ENCODE measurements around the gene GAB1. TPM values are rescaled to one million over a fixed set of nuclear protein-coding genes. Genes with fewer than 3 reads are reported as not detected.

GAB1 gene
- 10.6 TPM for polyA plus RNA-seq (2013, experiment 1 of 2)
- polyA plus RNA-seq (2013, experiment 2 of 2): 11.9 TPM

DNA sequence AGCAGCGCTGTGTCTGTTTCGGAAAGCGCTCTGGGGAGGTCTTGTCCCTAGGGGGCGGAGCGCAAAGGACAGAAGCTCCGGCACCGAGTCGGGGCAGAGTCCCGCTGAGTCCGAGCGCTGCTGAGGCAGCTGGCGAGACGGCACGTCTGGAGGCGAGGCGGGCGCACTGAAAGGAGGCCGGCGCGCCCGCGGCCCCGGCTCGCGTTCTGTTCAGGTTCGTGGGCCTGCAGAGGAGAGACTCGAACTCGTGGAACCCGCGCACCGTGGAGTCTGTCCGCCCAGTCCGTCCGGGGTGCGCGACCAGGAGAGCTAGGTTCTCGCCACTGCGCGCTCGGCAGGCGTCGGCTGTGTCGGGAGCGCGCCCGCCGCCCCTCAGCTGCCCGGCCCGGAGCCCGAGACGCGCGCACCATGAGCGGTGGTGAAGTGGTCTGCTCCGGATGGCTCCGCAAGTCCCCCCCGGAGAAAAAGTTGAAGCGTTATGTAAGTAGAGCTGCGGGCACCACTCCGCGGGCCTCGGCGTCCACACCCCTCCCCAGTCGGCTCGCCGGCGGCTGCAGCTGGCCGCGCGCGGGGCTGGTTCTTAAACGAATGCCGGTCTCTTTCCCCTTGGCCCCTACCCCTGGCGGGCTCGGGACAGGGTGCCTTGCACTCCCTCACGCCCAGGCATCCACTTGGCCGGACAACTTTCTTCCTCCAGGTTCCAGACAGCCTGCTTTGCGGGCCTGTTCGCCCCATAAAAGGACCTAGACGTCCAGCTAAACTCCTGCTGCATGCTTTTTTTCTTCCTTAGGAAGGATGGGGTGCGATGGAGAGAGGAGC lies at the start of gene GAB1:
TSS of gene GAB1 (plus strand) at position 96 of the 819 bp plus-strand sequence. CDS start at position 409, 313 bp downstream.
- Histone ChIP-seq H3K4me3 (ENCODE audit: low read length) (peak within 1 kb of the TSS; percentile 70), H3K36me3 (ENCODE audit: control insufficient read depth, insufficient read depth, low read length) (no peaks in the 10 kb centered on the region), H2BK15ac (replicated peaks; ENCODE audit: low read depth) (no peak within 1 kb of the TSS), H3K27me3 (ENCODE audit: insufficient read depth, low read length, poor library complexity) (no peaks in the 10 kb centered on the region), H3K56ac (ENCODE audit: low read length) (peak within 1 kb of the TSS; percentile 95), H3K4me1 (ENCODE audit: control insufficient read depth, low read depth, low read length) (no peaks in the 10 kb centered on the region), H3K9ac (ENCODE audit: low read length) (peak within 1 kb of the TSS; percentile 83), H3K79me2 (ENCODE audit: control insufficient read depth, insufficient read depth, low read length) (no peaks in the 10 kb centered on the region), H3K79me1 (ENCODE audit: low read length) (no peaks in the 10 kb centered on the region), H3K23ac (ENCODE audit: low read length) (peak within 1 kb of the TSS; percentile 97), H3K4ac (ENCODE audit: low read depth, low read length) (peak within 1 kb of the TSS; percentile 96), H4K5ac (ENCODE audit: low read length) (no peak within 1 kb of the TSS), H3K4me2 (ENCODE audit: low read length) (peak within 1 kb of the TSS; percentile 71), H2AK5ac (ENCODE audit: low read length) (no peak within 1 kb of the TSS), H2BK120ac (ENCODE audit: low read depth, low read length) (peak within 1 kb of the TSS; percentile 37), H3K27ac (ENCODE audit: low read depth, low read length) (peak within 1 kb of the TSS; percentile 97), H4K8ac (ENCODE audit: low read depth, low read length) (no peak within 1 kb of the TSS), H2BK5ac (ENCODE audit: low read length) (no peak within 1 kb of the TSS), H3K18ac (ENCODE audit: low read length) (peak within 1 kb of the TSS; percentile 94)
- peak; percentile 95 for DNase-seq
- no CpG with 5 or more reads among the region's 81 CpGs for WGBS (ENCODE audit: extremely low coverage, insufficient coverage, low lambda C conversion rate)

DNA sequence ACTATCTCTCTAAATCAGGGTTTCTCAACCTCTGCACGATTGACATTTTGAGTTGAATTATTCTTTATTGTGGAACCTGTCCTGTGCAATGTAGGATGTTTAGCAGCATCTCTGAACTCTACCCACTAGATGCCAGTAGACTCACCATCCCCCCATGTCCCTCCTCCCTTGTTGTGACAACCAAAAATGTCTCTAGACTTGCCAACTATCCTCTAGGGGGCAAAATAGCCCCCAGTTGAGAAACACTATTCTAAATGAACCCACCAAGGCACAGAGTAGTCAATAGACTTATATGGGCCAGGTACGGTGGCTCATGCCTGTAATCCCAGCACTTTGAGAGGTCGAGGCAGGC lies 49.1 kb upstream of the GAB1 start:
- Histone ChIP-seq H3K79me2 (ENCODE audit: control insufficient read depth, insufficient read depth, low read length) (no peaks in the 10 kb centered on the region), H3K23ac (ENCODE audit: low read length) (no peak overlapping the region), H2AK5ac (ENCODE audit: low read length) (no peak overlapping the region), H3K4me1 (ENCODE audit: control insufficient read depth, low read depth, low read length) (no peaks in the 10 kb centered on the region), H4K8ac (ENCODE audit: low read depth, low read length) (no peak overlapping the region), H4K5ac (ENCODE audit: low read length) (no peak overlapping the region), H3K79me1 (ENCODE audit: low read length) (no peaks in the 10 kb centered on the region), H3K4me3 (ENCODE audit: low read length) (no peak overlapping the region), H3K4ac (ENCODE audit: low read depth, low read length) (no peak overlapping the region), H2BK120ac (ENCODE audit: low read depth, low read length) (no peak overlapping the region), H3K27me3 (ENCODE audit: insufficient read depth, low read length, poor library complexity) (no peaks in the 10 kb centered on the region), H2BK5ac (ENCODE audit: low read length) (no peak overlapping the region), H3K36me3 (ENCODE audit: control insufficient read depth, insufficient read depth, low read length) (no peaks in the 10 kb centered on the region), H3K18ac (ENCODE audit: low read length) (no peak overlapping the region), H3K27ac (ENCODE audit: low read depth, low read length) (no peak overlapping the region), H3K4me2 (ENCODE audit: low read length) (no peak overlapping the region), H3K9ac (ENCODE audit: low read length) (no peak overlapping the region), H3K56ac (ENCODE audit: low read length) (no peak overlapping the region), H2BK15ac (replicated peaks; ENCODE audit: low read depth) (no peak overlapping the region)
- DNase-seq: peak; percentile 72
- WGBS (ENCODE audit: extremely low coverage, insufficient coverage, low lambda C conversion rate): no CpG with 5 or more reads among the region's 3 CpGs

DNA sequence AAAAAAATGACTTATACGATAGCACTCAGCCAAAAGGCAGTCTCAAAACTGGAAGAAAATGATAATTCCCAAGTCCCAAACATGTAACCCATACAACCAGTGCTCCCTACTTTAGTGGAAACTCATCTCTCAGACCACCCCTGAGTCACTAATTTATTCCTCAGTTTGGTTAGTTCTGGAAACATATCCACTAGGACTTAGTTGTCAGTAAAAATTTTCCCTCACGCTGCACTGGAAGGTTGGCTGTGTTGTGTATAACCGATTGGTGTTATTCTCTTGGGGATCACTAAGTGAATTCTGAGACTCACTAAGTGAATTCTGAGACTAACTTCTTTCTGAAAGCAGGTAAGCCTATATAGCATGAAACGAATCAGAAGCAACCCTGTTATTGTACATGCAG lies 48.5 kb upstream of the GAB1 start:
- no peak for DNase-seq
- H3K36me3 ChIP-seq (ENCODE audit: control insufficient read depth, insufficient read depth, low read length): no peaks in the 10 kb centered on the region
- H3K79me1 ChIP-seq (ENCODE audit: low read length): no peaks in the 10 kb centered on the region
- H4K8ac ChIP-seq (ENCODE audit: low read depth, low read length): no peak overlapping the region
- no peak overlapping the region for H3K23ac ChIP-seq (ENCODE audit: low read length)
- no peak overlapping the region for H2BK5ac ChIP-seq (ENCODE audit: low read length)
- H3K27me3 ChIP-seq (ENCODE audit: insufficient read depth, low read length, poor library complexity): no peaks in the 10 kb centered on the region
- H3K4me3 ChIP-seq (ENCODE audit: low read length): no peak overlapping the region
- H3K27ac ChIP-seq (ENCODE audit: low read depth, low read length): no peak overlapping the region
- no peak overlapping the region for H2AK5ac ChIP-seq (ENCODE audit: low read length)
- no CpG with 5 or more reads among the region's 4 CpGs for WGBS (ENCODE audit: extremely low coverage, insufficient coverage, low lambda C conversion rate)
- H2BK15ac ChIP-seq (replicated peaks; ENCODE audit: low read depth): no peak overlapping the region
- no peaks in the 10 kb centered on the region for H3K4me1 ChIP-seq (ENCODE audit: control insufficient read depth, low read depth, low read length)
- H3K4ac ChIP-seq (ENCODE audit: low read depth, low read length): no peak overlapping the region
- H2BK120ac ChIP-seq (ENCODE audit: low read depth, low read length): no peak overlapping the region
- no peak overlapping the region for H3K56ac ChIP-seq (ENCODE audit: low read length)
- H3K4me2 ChIP-seq (ENCODE audit: low read length): no peak overlapping the region
- H3K79me2 ChIP-seq (ENCODE audit: control insufficient read depth, insufficient read depth, low read length): no peaks in the 10 kb centered on the region
- no peak overlapping the region for H3K18ac ChIP-seq (ENCODE audit: low read length)
- no peak overlapping the region for H4K5ac ChIP-seq (ENCODE audit: low read length)
- H3K9ac ChIP-seq (ENCODE audit: low read length): no peak overlapping the region

DNA sequence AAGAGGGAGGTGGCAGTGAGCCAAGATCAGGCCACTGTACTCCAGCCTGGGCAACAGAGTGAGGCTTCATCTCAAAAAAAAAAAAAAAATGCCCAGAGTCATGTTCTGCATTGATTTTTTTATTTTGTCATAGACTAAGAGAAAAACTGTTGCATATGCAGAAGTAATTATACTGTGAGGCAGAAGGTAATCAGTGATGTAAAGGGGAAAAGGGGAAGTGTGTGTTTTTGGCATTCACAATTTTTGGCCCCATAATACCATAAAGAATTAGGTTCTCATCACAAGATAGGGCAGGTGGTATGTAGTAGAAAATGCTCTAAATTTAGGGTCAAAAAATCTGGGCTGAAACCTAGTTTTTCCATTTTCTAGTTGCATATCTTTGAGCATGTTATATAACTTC lies 47.3 kb upstream of the GAB1 start:
- Histone ChIP-seq H2BK120ac (ENCODE audit: low read depth, low read length) (no peak overlapping the region), H3K23ac (ENCODE audit: low read length) (no peak overlapping the region), H3K27me3 (ENCODE audit: insufficient read depth, low read length, poor library complexity) (no peaks in the 10 kb centered on the region), H3K79me1 (ENCODE audit: low read length) (no peaks in the 10 kb centered on the region), H2BK15ac (replicated peaks; ENCODE audit: low read depth) (no peak overlapping the region), H3K4me2 (ENCODE audit: low read length) (no peak overlapping the region), H3K4me3 (ENCODE audit: low read length) (no peak overlapping the region), H3K4ac (ENCODE audit: low read depth, low read length) (no peak overlapping the region), H3K79me2 (ENCODE audit: control insufficient read depth, insufficient read depth, low read length) (no peaks in the 10 kb centered on the region), H3K36me3 (ENCODE audit: control insufficient read depth, insufficient read depth, low read length) (no peaks in the 10 kb centered on the region), H2AK5ac (ENCODE audit: low read length) (no peak overlapping the region), H3K9ac (ENCODE audit: low read length) (no peak overlapping the region), H3K4me1 (ENCODE audit: control insufficient read depth, low read depth, low read length) (no peaks in the 10 kb centered on the region), H3K18ac (ENCODE audit: low read length) (no peak overlapping the region), H2BK5ac (ENCODE audit: low read length) (no peak overlapping the region), H4K8ac (ENCODE audit: low read depth, low read length) (no peak overlapping the region), H3K56ac (ENCODE audit: low read length) (no peak overlapping the region), H3K27ac (ENCODE audit: low read depth, low read length) (no peak overlapping the region), H4K5ac (ENCODE audit: low read length) (no peak overlapping the region)
- no peak for DNase-seq

DNA sequence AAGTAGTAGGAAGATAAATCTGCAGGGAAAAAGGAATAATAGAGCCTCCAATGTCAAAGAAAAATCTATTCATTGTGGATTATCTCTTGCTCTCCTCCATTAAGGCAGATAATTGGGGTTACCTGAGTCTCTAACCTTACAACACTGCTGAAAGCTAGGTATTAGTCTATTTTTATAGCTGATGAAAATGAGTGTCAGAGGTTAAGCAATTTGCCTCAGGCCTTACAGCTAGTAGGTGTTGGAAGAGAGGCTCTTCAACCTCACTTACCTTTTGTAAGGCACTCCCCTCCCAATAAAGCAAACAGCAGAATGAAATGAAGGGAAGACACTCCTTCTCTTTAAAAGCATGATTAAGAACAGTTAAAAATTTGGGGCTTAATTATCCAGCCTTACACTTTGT lies 45.4 kb upstream of the GAB1 start:
- H2BK5ac ChIP-seq (ENCODE audit: low read length): no peak overlapping the region

DNA sequence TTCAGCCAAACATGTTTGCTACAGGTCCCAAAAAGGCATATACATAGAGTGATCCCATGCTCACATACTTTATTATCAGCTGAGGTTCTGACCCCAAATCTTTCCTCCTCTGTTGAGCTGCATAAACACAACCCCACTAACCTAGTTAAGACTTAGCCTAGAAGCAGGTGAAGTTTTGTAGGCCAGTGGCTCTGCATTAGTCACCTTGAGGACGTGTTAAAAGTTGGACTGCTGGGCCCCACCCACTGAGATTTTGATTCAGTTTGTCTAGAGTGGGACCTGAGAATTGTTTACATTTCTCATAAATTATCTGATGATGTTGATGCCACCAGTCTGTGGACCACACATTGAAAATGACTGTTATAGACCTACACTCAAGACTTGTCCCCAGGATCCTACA lies 43.8 kb upstream of the GAB1 start:
- Histone ChIP-seq H3K36me3 (ENCODE audit: control insufficient read depth, insufficient read depth, low read length) (no peaks in the 10 kb centered on the region), H3K27me3 (ENCODE audit: insufficient read depth, low read length, poor library complexity) (no peaks in the 10 kb centered on the region), H3K56ac (ENCODE audit: low read length) (no peak overlapping the region), H3K18ac (ENCODE audit: low read length) (no peak overlapping the region), H3K9ac (ENCODE audit: low read length) (no peak overlapping the region), H4K8ac (ENCODE audit: low read depth, low read length) (no peak overlapping the region), H4K5ac (ENCODE audit: low read length) (no peak overlapping the region), H3K27ac (ENCODE audit: low read depth, low read length) (no peak overlapping the region), H3K4me2 (ENCODE audit: low read length) (no peak overlapping the region), H3K79me1 (ENCODE audit: low read length) (no peaks in the 10 kb centered on the region), H2BK15ac (replicated peaks; ENCODE audit: low read depth) (no peak overlapping the region), H2BK5ac (ENCODE audit: low read length) (no peak overlapping the region), H3K4me1 (ENCODE audit: control insufficient read depth, low read depth, low read length) (no peaks in the 10 kb centered on the region), H3K4ac (ENCODE audit: low read depth, low read length) (no peak overlapping the region), H3K4me3 (ENCODE audit: low read length) (no peak overlapping the region), H2AK5ac (ENCODE audit: low read length) (no peak overlapping the region), H3K23ac (ENCODE audit: low read length) (no peak overlapping the region), H3K79me2 (ENCODE audit: control insufficient read depth, insufficient read depth, low read length) (no peaks in the 10 kb centered on the region), H2BK120ac (ENCODE audit: low read depth, low read length) (no peak overlapping the region)
- DNase-seq: no peak
- WGBS (ENCODE audit: extremely low coverage, insufficient coverage, low lambda C conversion rate): no CpG with 5 or more reads among the region's 1 CpG

More for the DNA sequence above, 45.4 kb upstream of the GAB1 start:
- H3K27me3 ChIP-seq (ENCODE audit: insufficient read depth, low read length, poor library complexity): no peaks in the 10 kb centered on the region
- no peaks in the 10 kb centered on the region for H3K79me2 ChIP-seq (ENCODE audit: control insufficient read depth, insufficient read depth, low read length)
- H3K36me3 ChIP-seq (ENCODE audit: control insufficient read depth, insufficient read depth, low read length): no peaks in the 10 kb centered on the region
- no peak overlapping the region for H3K4me2 ChIP-seq (ENCODE audit: low read length)
- no peak overlapping the region for H3K18ac ChIP-seq (ENCODE audit: low read length)
- no peak overlapping the region for H3K9ac ChIP-seq (ENCODE audit: low read length)
- no peak overlapping the region for H3K4me3 ChIP-seq (ENCODE audit: low read length)
- no peaks in the 10 kb centered on the region for H3K4me1 ChIP-seq (ENCODE audit: control insufficient read depth, low read depth, low read length)
- H2BK15ac ChIP-seq (replicated peaks; ENCODE audit: low read depth): no peak overlapping the region
- no peak overlapping the region for H4K8ac ChIP-seq (ENCODE audit: low read depth, low read length)
- no peak for DNase-seq
- no peak overlapping the region for H3K27ac ChIP-seq (ENCODE audit: low read depth, low read length)
- no peak overlapping the region for H2BK120ac ChIP-seq (ENCODE audit: low read depth, low read length)
- no peak overlapping the region for H3K4ac ChIP-seq (ENCODE audit: low read depth, low read length)
- no peak overlapping the region for H2AK5ac ChIP-seq (ENCODE audit: low read length)
- H4K5ac ChIP-seq (ENCODE audit: low read length): no peak overlapping the region
- no peak overlapping the region for H3K23ac ChIP-seq (ENCODE audit: low read length)
- no peaks in the 10 kb centered on the region for H3K79me1 ChIP-seq (ENCODE audit: low read length)
- no peak overlapping the region for H3K56ac ChIP-seq (ENCODE audit: low read length)

All from mesendoderm (in vitro differentiated cells).